ENCODE data around the gene MNT.
A peak's percentile ranks its signal among the peaks of the same experiment; 100 is the strongest.

MNT gene

DNA sequence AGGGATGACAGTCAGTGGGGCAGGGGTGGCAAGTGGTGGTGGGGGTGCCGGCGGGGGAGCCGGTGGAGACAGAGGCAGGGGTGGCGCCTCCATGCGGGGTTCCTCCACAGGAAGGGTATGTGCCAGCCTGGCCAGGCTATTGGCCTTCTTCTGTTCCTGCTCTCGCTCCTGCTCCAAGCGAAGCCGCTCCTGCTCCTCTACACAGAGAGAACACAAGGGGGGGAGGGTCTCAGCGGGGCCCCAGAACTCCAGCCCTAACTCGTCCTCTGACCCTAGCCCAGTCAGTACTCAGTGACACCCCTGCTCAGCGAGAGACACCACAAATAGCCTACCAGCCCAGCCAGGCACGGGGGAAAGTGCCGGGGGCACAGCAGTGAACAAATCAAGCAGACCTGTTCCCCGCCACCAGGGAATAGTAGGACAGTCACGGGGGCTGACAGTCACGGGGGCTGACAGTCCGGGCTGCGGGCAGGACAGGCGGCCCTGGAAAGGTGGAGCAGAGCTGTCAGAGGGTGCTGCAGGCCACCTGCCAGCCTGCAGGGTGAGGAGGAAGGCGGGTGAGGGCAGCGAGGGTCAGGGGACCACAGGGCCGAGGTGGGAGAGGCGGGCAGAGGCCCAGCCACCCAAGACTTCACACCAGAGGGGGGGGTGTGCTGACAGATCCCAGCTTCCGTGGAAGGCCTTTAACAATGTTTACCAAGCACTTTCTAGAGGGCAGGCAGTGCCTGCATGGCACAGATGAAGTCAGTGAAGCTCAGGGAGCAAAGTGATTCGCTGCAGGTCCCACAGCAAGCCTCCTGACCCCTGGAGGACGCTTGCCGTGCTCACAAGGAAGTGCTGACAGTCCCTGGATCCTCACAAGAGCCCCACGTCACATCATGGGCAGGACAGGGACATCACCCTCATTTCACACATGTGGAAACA is 5.3 kb downstream of the MNT start:
- DNase-seq = no peak

DNA sequence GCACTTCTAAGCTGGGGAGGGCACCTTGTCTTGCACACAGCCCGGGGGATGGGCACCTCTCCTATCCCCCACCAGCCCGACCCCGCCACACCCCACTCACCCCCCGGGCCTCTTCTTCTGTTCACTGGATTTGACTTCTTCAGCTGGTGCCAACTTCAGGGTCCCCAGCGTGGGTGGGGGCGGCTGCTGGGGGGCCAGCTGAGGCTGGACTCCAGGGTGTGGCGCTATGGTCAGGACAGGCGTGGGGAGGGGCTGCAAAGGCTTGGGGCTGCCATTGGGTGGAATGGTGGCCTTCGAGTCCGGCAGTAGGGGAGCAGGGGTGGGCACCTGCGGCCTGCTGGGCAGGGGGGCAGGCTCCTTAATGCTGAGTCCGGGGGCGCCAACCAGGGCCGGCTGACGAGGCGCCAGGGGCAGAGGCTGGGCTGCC is 6.1 kb downstream of the MNT start:
- DNase-seq = no peak

- no peak for DNase-seq
Measured at GRCh38 chr17:2393954-2394749, 6.7 kb downstream of the MNT start.

DNA sequence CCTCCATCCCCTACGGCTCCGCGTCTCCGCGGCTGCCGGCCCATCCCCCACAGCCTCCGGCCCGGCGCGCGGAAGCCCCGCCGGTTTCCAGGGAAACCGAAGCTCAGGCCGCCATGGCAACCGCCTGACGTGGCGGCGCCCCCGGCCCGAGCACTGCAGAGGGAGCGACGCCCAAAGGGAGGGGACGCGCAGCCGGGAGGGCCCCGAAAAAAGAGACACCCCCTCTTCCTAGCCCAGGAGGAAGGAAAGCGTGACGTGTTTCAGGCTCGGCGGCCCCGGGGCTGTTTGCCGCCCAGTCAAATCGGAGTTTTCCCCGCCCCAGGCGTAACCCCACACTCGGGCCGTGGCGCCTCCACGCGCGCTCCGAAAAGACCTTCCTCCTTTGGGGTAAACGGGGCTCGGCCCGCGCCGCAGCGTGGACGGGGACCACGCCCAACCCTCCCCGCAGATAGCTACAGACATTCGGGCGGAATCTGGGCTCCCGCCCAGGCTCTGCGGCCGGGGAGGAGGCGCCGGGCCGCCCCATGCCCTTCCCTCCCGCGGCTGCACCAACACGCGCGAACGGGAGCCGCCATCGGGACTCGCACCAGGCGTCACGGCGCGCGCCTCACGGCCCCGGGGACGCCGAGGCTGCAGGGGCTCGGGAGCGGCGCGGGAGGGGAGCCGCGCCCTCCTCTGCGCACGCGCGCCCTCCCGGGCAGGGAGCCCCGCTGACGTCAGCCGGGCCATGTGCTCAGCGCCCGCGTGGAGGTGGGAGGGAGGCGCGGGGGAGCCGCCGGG is 7.5 kb downstream of the MNT start:
- peak; percentile 92 for DNase-seq

DNA sequence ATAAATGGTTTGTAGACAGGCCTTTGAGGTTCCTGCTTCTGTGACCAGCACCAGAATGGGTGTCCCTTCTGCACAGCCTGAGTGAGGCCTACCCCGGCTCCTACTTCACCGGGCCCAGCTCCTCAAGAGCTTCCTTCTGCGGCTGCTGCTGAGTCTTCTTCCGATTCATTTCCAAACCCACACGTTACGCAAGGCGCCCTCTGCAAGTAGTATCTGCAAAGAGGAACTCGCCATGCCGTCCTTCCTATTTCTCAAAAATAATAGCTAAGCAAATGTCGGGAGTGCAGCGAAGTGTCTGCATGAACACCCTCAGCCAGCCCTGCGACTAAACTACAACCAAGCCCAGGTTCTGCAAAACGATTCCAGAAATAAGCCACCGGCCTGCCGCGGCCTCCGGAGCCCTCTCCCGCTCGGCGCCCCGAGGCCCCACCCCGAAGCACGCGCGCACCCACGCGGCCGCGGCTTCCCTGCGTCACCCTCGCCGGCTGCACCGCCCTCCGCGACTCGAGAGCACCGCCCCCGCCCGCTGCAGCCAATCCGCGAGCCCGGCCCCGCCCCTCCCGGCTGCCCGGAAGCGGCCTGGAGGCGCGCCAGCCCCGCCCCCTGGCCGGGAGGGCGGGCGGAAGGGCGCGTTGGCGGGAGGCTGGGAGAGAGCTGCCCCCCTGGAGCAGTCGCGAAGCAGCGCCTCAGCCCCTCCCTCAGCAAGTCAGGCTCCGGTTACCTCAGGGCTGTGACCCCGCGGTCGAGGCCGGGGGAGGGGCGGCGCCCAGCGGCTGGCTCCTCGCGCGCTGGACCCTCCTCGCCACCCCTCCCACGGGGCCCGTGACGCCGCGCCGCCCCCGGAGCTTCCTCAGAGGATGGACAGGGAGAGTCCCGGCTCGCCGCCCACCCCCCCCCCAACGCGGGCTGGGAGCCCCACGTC is 8.3 kb downstream of the MNT start:
- peak; percentile 97 for DNase-seq

DNA sequence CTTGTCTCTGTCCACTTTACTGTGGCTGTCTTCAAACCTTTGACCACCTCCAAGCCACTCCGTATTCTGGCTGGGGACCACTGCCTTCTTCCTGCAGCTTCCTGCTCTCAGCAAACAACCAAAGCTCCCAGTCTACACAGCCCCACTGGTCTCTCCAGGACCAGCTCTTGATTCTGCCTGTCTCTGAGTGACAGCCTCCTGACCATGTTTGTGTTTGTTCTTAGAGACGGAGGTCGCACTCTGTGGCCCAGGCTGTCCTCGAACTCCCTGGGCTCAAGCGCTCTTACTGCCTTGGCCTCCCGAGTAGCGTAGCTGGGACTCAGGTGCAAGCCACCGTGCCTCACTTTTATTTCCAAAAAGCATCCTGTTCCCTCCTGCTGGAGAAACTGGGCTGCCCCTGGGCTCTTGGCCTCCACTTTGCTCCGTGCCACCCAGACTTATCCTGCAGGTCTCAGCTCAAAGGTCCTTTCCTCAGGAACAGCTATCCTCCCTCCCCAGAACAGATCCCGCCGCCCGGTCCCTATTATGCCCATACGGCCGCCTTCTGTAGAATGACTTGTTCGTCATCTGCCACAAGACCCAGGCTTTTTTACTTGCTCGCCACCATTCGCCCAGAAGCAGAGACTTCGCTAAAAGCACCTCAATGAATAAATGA is 9.1 kb downstream of the MNT start:
- DNase-seq = no peak

DNA sequence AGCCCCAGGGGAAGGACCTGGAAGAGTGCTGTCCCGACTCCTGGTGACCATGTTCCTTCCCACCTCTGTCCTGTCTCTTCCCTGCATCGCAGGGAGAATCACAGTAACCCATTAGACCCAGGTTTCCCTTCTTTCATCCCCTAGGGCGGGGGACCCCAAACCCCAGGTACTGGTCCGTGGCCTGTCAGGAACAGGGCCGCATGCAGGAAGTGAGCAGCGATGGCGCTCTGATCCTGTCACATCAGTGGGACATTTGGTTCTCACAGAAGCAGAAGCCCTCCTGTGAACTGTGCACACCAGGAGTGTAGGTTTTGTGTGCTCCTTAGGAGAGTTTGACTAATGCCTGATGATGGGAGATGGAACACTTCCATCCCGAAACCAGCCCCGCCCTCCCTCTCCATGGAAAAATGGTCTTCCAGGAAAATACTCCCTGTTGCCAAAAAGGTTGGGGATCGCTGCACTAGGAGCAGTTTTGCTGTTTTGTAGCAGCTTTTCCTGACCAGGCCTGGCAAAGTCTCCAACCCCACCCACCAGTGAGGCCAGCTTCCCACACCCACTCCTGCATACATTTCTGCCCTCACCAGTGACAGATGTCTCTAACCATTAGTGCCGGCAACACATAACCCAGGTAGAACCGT is 10.5 kb downstream of the MNT start:
- DNase-seq = peak; percentile 85

GRCh38 chr17:2388683-2389055 is 12.2 kb downstream of the MNT start:
- no peak for DNase-seq

- no peak for DNase-seq
Measured at GRCh38 chr17:2388020-2388682, 12.7 kb downstream of the MNT start.

DNA sequence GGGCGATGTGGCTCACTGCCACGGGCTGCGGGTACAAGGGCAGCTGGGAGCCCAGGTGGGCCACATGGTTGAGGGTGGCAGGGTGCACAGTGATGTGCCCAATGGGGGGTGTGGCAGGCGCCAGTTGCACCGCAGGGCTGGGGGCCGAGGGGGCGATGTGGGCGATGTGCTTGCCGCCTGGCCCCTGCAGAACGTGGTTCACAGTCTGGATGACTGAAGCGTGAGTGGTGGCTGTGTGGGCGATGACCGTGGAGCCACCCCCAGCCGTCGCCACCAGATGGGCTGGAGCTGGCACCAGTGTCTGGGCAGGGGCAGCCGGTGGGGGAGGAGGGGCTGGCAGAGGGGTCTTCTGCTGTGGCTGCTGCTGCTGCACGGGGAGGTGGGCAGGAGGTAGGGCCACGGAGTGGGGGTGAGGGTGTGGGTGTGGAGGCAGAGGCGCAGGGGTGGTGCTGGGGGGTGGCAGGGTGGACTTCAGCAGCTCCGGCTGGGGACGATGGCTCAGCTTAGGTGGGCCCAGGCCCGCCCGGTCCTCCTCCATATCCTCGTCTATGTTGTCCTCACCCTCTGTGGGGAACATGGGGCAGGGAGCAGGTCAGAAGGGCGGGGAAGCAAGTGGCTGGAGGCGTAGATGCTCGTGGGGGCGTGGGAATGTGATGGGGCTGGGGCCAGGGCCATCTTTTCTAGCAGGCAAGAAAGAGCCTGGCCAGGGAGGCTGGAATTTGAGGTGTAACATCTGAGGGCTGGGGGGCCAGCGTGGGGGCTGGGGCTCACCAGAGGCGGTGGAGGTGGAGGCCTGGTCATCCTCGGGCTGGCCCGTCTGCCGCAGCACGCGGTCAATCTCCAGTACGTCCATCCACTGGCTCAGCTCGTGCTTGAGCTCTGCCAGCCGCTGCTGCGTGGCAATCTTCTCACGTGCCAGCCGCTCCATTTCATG is 13.5 kb downstream of the MNT start:
- DNase-seq = no peak

DNA sequence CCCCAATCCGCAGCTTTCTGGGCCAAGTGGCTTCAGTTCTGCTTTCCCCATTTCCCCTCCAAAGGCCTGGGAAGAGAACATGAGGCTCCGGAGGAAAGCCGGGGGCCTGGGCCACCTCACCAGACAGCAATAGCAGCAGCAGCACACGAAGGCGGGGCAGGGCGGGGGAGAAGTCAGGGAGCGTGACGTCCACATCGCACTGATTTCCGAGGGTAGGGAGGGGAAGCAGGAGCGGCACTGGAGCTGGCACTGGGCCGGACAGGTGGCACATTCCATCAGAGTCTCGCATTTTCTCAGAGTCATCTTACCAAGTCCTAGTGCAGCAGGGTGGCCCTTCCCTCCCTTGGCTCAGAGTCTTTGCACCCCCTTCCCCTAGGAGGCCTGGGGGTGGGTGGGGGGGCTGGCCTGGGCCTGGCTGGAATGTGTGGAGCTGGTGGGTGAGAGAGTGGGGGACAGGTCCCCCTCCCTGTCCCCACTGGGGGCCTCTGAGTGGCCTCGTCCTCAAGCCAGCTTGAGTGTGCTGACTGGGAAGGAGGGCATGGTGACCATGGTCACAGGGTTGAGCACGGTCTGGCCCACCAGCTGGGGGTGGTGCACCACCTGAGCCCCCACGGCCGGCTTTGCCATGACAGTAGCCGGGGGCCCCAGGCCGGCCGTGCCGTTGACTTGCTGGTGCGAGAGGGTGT is 14.3 kb downstream of the MNT start:
- DNase-seq = peak; percentile 60

DNA sequence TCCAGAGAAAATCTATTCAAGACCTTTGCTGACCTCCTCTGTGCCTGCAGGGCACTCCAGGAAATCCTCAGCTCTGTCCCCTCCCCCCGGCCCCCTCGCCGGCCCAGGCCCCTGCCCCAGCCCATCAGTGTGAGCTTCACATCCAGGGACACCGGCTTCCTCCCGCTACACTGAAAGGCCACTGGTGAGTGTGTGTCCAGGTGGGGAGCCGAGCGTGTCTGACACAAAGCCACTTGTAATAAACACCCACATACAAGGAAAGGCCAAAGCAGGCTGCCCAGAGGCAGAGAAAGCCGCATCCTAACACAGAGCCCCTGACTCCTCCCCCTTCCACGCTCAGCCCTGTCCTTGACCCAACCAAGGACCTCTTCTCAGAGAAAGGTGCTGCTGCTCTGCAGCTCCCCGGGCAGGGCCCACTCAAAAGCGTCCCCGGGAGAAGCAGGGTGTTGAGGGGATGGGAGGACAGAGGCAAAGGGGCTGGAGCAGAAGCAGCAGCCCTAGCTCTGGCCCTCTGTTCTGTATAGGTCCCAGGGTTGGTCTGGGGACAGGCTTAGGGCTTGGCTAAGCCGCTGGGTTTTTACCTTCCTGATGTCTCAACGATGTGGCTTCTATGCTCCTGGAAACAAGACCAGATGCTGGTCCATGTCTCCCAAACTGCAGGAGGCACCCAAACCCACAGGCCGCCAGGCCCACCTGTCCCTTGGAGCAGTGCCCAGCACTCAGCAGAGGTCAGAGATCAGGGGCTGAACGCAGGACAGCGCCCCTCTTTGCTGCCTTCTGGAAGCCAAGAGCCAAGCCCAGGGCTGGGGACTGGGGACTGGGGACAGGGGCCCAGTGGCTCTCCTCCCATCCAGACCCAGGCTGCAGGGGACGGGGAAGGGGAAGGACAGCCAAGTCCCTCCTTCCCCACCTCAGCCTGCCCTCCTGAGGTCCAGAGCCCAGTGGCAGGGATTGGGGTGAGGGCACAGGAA is 15.3 kb downstream of the MNT start:
- DNase-seq = no peak

GRCh38 chr17:2384439-2385127 is 16.3 kb downstream of the MNT start:
- no peak for DNase-seq

DNA sequence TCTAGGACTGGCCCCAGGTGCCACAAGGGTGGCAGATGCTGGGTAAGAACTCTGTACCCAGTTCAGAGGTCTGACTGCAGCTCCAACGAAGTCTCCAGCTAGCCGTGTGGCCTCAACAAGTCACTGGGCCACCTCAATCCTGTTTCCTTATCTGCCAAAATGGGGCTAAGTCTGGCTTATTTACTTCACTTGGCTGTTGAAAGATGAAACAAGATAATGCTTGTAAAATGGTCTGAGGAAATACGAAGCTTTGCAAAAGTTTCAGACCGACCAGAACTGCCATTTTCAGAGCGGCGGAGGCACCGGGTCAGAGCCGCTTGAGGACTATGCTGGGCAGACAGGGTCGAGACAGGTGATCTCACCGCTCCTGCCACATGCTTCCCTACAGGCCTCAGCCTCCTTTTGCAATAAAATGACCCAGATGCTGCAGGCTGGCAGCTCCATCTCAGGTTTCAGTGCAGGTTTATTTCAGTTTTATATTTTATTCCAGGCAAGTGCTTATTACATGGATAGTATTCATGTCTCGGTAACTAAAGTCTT is 17.2 kb downstream of the MNT start:
- no peak for DNase-seq

- no peak for DNase-seq
Measured at GRCh38 chr17:2380950-2381649, 19.8 kb downstream of the MNT start.
